Naive thymus-derived CD4-positive, alpha-beta T cell (primary cell): Measurements from ENCODE around the gene MRPS11. TPM values are rescaled to one million over a fixed set of nuclear protein-coding genes. Genes with fewer than 3 reads are reported as not detected.
"Not testable (repeated sequence)": the region's sequence is repeated elsewhere in the genome, so short reads cannot be mapped to it uniquely, and the experiment has no call there.

Source experiments
- ATAC-seq: fragments of 150-1000 bp; cut with Tn5 transposase; 2 replicates; pipeline ENCODE4 v1.10.0; 2021; ENCODE audit warnings: mild to moderate bottlenecking, moderate library complexity
- CTCF ChIA-PET: fragments of 350-600 bp; sonication (Branson Sonifier 250); formaldehyde crosslinking; loops from one replicate; lab custom pipeline; 2021; ENCODE audit warnings: antibody characterized with exemption; lab: Charles Lee
- POLR2A ChIA-PET: fragments of 350-600 bp; sonication (Branson Sonifier 250); formaldehyde crosslinking; loops from one replicate; lab custom pipeline; 2021; ENCODE audit warnings: antibody characterized with exemption, inconsistent platforms; lab: Charles Lee
- DNase-seq, 9 donors: peaks; one replicate each; pipeline versions ENCODE4 v3.0.0 to v3.0.0-alpha.2; 2020 to 2022; ENCODE audit warnings: mixed read lengths in 1 of 9
- H3K27ac ChIP-seq: one replicate; pipeline ENCODE4 v1.7.0; 2013; ENCODE audit warnings: mild to moderate bottlenecking, low read depth, low read length, moderate library complexity
- H3K27me3 ChIP-seq, 2 donors: one replicate each; pipeline ENCODE4 v1.7.0; 2013; ENCODE audit warnings: low read length in 2 of 2, mild to moderate bottlenecking in 2 of 2, moderate library complexity in 2 of 2; ENCODE audit not compliant: control insufficient read depth in 2 of 2, insufficient read depth in 2 of 2
- H3K36me3 ChIP-seq, 3 experiments: 1 replicate in 2 of 3; 2 replicates in 1 of 3; pipeline ENCODE4 v1.7.0; 2013; ENCODE audit warnings: low read length in 3 of 3, mild to moderate bottlenecking in 3 of 3, moderate library complexity in 1 of 3; ENCODE audit not compliant: insufficient read depth in 3 of 3, control insufficient read depth in 2 of 3
- H3K4me1 ChIP-seq, 2 donors: one replicate each; pipeline ENCODE4 v1.7.0; 2013; ENCODE audit warnings: low read length in 2 of 2, mild to moderate bottlenecking in 2 of 2, moderate library complexity in 1 of 2; ENCODE audit not compliant: control insufficient read depth in 2 of 2, insufficient read depth in 2 of 2
- H3K4me3 ChIP-seq: 2 replicates; pipeline ENCODE4 v1.7.0; 2013; ENCODE audit warnings: mild to moderate bottlenecking, low read length
- H3K9me3 ChIP-seq, 3 experiments: 1 replicate in 2 of 3; 2 replicates in 1 of 3; pipeline ENCODE4 v1.7.0; 2013; ENCODE audit warnings: low read length in 3 of 3; ENCODE audit not compliant: control insufficient read depth in 2 of 3
- H3K27ac Mint-ChIP-seq, 9 donors: one replicate each; pipeline ENCODE4 v1.8.0; 2020 to 2022; ENCODE audit warnings: mixed read lengths in 9 of 9, mild to moderate bottlenecking in 8 of 9, moderate library complexity in 5 of 9, inconsistent platforms in 2 of 9
- H3K27me3 Mint-ChIP-seq, 5 donors: one replicate each; pipeline ENCODE4 v1.8.0; 2021 to 2022; ENCODE audit warnings: mixed read lengths in 5 of 5, mild to moderate bottlenecking in 1 of 5
- H3K36me3 Mint-ChIP-seq, 5 donors: one replicate each; pipeline ENCODE4 v1.8.0; 2020 to 2022; ENCODE audit warnings: mixed read lengths in 5 of 5, mild to moderate bottlenecking in 3 of 5, inconsistent platforms in 1 of 5
- H3K4me1 Mint-ChIP-seq, 7 donors: one replicate each; pipeline ENCODE4 v1.8.0; 2020 to 2022; ENCODE audit warnings: mixed read lengths in 7 of 7, mild to moderate bottlenecking in 3 of 7, inconsistent platforms in 1 of 7
- H3K4me3 Mint-ChIP-seq, 10 donors: one replicate each; pipeline ENCODE4 v1.8.0; 2020 to 2022; ENCODE audit warnings: mild to moderate bottlenecking in 10 of 10, mixed read lengths in 10 of 10, moderate library complexity in 6 of 10, inconsistent platforms in 2 of 10
- H3K9me3 Mint-ChIP-seq, 11 donors: one replicate each; pipeline ENCODE4 v1.8.0; 2020 to 2022; ENCODE audit warnings: mixed read lengths in 11 of 11, mild to moderate bottlenecking in 4 of 11, inconsistent platforms in 1 of 11, moderate library complexity in 1 of 11
- intact Hi-C, 2 donors: fragments of 100-400 bp; cut with micrococcal nuclease; formaldehyde crosslinking; loops; one replicate each; pipeline ENCODE4 v1.15.1; 2023
- polyA plus RNA-seq, 2 donors: library from polyadenylated mRNA; unstranded; fragments of 300-500 nt; fragmentation: Illumina TruSeq; gene quantifications; one replicate each; pipeline ENCODE4 v1.2.3, GENCODE V29; 2021
- total RNA-seq, 6 experiments: library from RNA in 5 of 6; stranded (reverse) in 5 of 6; gene quantifications; 1 replicate in 5 of 6; 2 replicates in 1 of 6; pipeline ENCODE4 v1.2.3 and lab custom pipeline; 2021 to 2026

MRPS11 gene
- total and polyA plus RNA-seq, 7 experiments from 2014 or later = 12.8 to 77.6 (median 28.3) TPM

GRCh38 chr15:88472225-88472624, 4.7 kb downstream of the MRPS11 start:
- H3K9me3 Mint-ChIP-seq = peaks cover 0 to 3% (median 0%) of the 10 kb centered on the region in 11 donors
- Histone ChIP-seq H3K27me3 (no peaks in the 10 kb centered on the region), H3K9me3 (no peaks in the 10 kb centered on the region), H3K4me3 (no peak overlapping the region), H3K36me3 (peaks cover 11 to 35% (median 11%) of the 10 kb centered on the region in 3 experiments), H3K27ac (no peak overlapping the region), H3K4me1 (peaks cover 0 to 13% of the 10 kb centered on the region in 2 donors)
- ATAC-seq (no peak), DNase-seq (no peak)
- CTCF ChIA-PET = no interaction called here
- H3K27ac Mint-ChIP-seq = peak overlapping the region in 2 of 9 donors; percentile 19 to 62
- POLR2A ChIA-PET = no interaction called here
- intact Hi-C loops = no loop called here
- H3K36me3 Mint-ChIP-seq = peaks cover 0 to 19% (median 5%) of the 10 kb centered on the region in 5 donors
- no peaks in the 10 kb centered on the region for H3K27me3 Mint-ChIP-seq
- peaks cover 0 to 16% (median 10%) of the 10 kb centered on the region in 7 donors for H3K4me1 Mint-ChIP-seq
- H3K4me3 Mint-ChIP-seq = no peak overlapping the region

GRCh38 chr15:88473661-88474293, 6.3 kb downstream of the MRPS11 start:
- intact Hi-C loops, H3K4me3 Mint-ChIP-seq, ATAC-seq, DNase-seq, H3K4me1 Mint-ChIP-seq, H3K9me3 Mint-ChIP-seq, H3K4me3 ChIP-seq, H3K4me1 ChIP-seq, H3K27ac ChIP-seq, H3K27me3 Mint-ChIP-seq, H3K27me3 ChIP-seq, H3K27ac Mint-ChIP-seq, H3K9me3 ChIP-seq: not testable (repeated sequence)
- peaks cover 11 to 49% (median 11%) of the 10 kb centered on the region in 3 experiments for H3K36me3 ChIP-seq
- CTCF ChIA-PET = interaction anchor here (0.6 to 1.0 kb wide), 2 partner anchors 22 to 193 kb away, joined by 3 read pairs; no protein-coding TSS in a partner anchor
- POLR2A ChIA-PET = interaction anchor here (1.0 kb wide), 1 partner anchor 151 kb away, joined by 3 read pairs; no protein-coding TSS in a partner anchor
- H3K36me3 Mint-ChIP-seq = peaks cover 0 to 26% (median 6%) of the 10 kb centered on the region in 5 donors

- CTCF ChIA-PET = interaction anchor here (1.2 kb wide), 1 partner anchor 13 kb away, joined by 3 read pairs; no protein-coding TSS in a partner anchor
- H3K36me3 Mint-ChIP-seq = peaks cover 0 to 30% (median 6%) of the 10 kb centered on the region in 5 donors
- H3K27ac Mint-ChIP-seq = no peak overlapping the region
Observed at GRCh38 chr15:88476635-88477060, 9.1 kb downstream of the MRPS11 start.

DNA sequence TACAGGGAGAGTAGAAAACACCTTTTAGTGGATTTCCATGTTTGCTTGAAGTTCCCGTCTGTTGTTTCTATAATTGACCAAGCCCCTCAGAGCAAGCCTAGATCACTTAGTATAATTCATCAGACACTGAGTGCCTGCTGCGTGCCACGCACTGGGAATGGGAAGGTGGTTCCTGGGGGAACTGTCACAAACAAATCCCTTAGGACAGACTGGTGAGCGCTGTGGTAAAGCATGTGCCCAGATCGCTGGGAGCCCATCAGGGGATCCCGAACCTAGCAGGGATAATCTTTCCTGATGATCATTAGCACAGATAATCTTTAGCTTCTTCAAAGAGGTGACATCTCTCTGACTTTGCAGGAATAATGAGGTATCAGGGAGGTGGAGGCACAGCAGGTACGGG, 9.6 kb downstream of the MRPS11 start:
- Mint-ChIP-seq H3K36me3 (peaks cover 0 to 27% (median 6%) of the 10 kb centered on the region in 5 donors), H3K27me3 (no peaks in the 10 kb centered on the region), H3K4me3 (no peak overlapping the region), H3K27ac (no peak overlapping the region), H3K9me3 (no peaks in the 10 kb centered on the region), H3K4me1 (peaks cover 0 to 2% (median 0%) of the 10 kb centered on the region in 7 donors)
- Histone ChIP-seq H3K4me1 (no peaks in the 10 kb centered on the region), H3K27ac (no peak overlapping the region), H3K27me3 (no peaks in the 10 kb centered on the region), H3K4me3 (no peak overlapping the region), H3K9me3 (no peaks in the 10 kb centered on the region), H3K36me3 (peaks cover 10 to 54% (median 11%) of the 10 kb centered on the region in 3 experiments)
- intact Hi-C loops = loop anchor here (2.0 to 5.0 kb wide), 2 partner anchors 358 to 700 kb away; no protein-coding TSS in a partner anchor
- POLR2A ChIA-PET = no interaction called here
- DNase-seq = no peak
- CTCF ChIA-PET = interaction anchor here (0.6 to 1.3 kb wide), 3 partner anchors 13 to 641 kb away, joined by 3 to 5 read pairs (median 3); no protein-coding TSS in a partner anchor
- no peak for ATAC-seq

More at GRCh38 chr15:88476635-88477060, 9.1 kb downstream of the MRPS11 start:
- H3K27ac ChIP-seq = no peak overlapping the region
- Mint-ChIP-seq H3K9me3 (no peaks in the 10 kb centered on the region), H3K27me3 (no peaks in the 10 kb centered on the region), H3K4me3 (no peak overlapping the region), H3K4me1 (peaks cover 0 to 6% (median 0%) of the 10 kb centered on the region in 7 donors)
- peaks cover 11 to 56% (median 11%) of the 10 kb centered on the region in 3 experiments for H3K36me3 ChIP-seq
- H3K9me3 ChIP-seq = no peaks in the 10 kb centered on the region
- ATAC-seq (peak; percentile 55), DNase-seq (peak in 5 of 9 donors; percentile 22 to 45 (median 40))
- no peaks in the 10 kb centered on the region for H3K4me1 ChIP-seq
- intact Hi-C loops = loop anchor here (1.0 to 5.0 kb wide), 3 partner anchors 188 to 701 kb away; no protein-coding TSS in a partner anchor
- POLR2A ChIA-PET = no interaction called here
- no peaks in the 10 kb centered on the region for H3K27me3 ChIP-seq
- no peak overlapping the region for H3K4me3 ChIP-seq

DNA sequence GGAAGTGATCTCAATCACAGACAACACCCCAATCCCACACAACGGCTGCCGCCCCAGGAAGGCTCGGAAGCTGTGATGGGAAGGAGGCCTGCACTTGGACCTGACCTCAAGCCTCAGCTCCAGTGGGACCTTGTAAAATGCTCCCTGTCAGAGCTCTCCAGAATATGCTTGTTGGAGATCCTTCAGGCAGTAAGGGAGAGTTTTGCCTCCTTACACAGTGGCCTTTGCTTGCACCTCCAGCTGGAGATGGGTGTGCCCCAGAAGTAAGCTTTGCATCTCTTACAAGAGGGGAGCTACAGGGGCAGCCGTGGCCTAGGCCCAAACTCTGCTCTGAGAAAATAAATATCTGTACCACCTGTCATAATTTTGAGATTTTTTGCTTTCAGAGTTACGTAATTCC, 10.4 kb downstream of the MRPS11 start:
- peaks cover 0 to 19% (median 6%) of the 10 kb centered on the region in 5 donors for H3K36me3 Mint-ChIP-seq
- Histone ChIP-seq H3K9me3 (no peaks in the 10 kb centered on the region), H3K27ac (no peak overlapping the region), H3K4me3 (no peak overlapping the region), H3K27me3 (no peaks in the 10 kb centered on the region), H3K4me1 (no peaks in the 10 kb centered on the region), H3K36me3 (peaks cover 5 to 46% (median 7%) of the 10 kb centered on the region in 3 experiments)
- DNase-seq (no peak), ATAC-seq (no peak)
- no peaks in the 10 kb centered on the region for H3K9me3 Mint-ChIP-seq
- peaks cover 0 to 2% (median 0%) of the 10 kb centered on the region in 7 donors for H3K4me1 Mint-ChIP-seq
- intact Hi-C loops = loop anchor here (2.0 to 5.0 kb wide), 2 partner anchors 357 to 699 kb away; no protein-coding TSS in a partner anchor
- H3K4me3 Mint-ChIP-seq = no peak overlapping the region
- ChIA-PET POLR2A (no interaction called here), CTCF (interaction anchor here (0.6 to 1.3 kb wide), 4 partner anchors 14 to 640 kb away, joined by 3 to 5 read pairs (median 3); no protein-coding TSS in a partner anchor)
- no peak overlapping the region for H3K27ac Mint-ChIP-seq
- H3K27me3 Mint-ChIP-seq = no peaks in the 10 kb centered on the region

DNA sequence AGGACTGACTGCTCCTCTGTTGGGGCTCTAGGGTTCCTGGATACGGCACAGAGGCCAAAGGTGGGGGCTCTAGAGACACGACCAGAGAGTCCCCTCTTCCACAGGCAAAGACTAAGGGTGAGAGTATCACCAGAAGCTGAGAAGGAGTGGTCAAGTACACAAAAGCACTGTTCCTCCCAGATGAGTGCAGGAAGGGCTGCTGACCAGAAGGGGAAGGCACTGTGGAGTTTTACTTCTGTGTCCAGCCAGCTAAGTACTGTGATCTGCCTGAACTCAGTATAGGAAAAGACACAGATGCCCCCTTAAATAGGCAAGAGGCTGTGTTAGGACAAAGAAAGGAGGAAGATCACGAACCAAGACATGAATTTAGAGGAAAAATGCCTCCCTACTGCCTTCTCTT, 11.7 kb downstream of the MRPS11 start:
- Mint-ChIP-seq H3K27ac (no peak overlapping the region), H3K4me1 (peaks cover 0 to 2% (median 0%) of the 10 kb centered on the region in 7 donors), H3K9me3 (no peaks in the 10 kb centered on the region), H3K4me3 (no peak overlapping the region), H3K36me3 (peaks cover 0 to 19% (median 6%) of the 10 kb centered on the region in 5 donors), H3K27me3 (no peaks in the 10 kb centered on the region)
- DNase-seq = no peak
- ATAC-seq = no peak
- ChIA-PET CTCF (no interaction called here), POLR2A (no interaction called here)
- Histone ChIP-seq H3K4me1 (no peaks in the 10 kb centered on the region), H3K9me3 (no peaks in the 10 kb centered on the region), H3K27me3 (no peaks in the 10 kb centered on the region), H3K4me3 (no peak overlapping the region), H3K36me3 (peaks cover 0 to 37% (median 4%) of the 10 kb centered on the region in 3 experiments), H3K27ac (no peak overlapping the region)
- intact Hi-C loops = loop anchor here in 1 of 2 donors (5.0 kb wide), 1 partner anchor 698 kb away; no protein-coding TSS in a partner anchor
